ENCODE results near the gene RHOF.

RHOF gene

DNA sequence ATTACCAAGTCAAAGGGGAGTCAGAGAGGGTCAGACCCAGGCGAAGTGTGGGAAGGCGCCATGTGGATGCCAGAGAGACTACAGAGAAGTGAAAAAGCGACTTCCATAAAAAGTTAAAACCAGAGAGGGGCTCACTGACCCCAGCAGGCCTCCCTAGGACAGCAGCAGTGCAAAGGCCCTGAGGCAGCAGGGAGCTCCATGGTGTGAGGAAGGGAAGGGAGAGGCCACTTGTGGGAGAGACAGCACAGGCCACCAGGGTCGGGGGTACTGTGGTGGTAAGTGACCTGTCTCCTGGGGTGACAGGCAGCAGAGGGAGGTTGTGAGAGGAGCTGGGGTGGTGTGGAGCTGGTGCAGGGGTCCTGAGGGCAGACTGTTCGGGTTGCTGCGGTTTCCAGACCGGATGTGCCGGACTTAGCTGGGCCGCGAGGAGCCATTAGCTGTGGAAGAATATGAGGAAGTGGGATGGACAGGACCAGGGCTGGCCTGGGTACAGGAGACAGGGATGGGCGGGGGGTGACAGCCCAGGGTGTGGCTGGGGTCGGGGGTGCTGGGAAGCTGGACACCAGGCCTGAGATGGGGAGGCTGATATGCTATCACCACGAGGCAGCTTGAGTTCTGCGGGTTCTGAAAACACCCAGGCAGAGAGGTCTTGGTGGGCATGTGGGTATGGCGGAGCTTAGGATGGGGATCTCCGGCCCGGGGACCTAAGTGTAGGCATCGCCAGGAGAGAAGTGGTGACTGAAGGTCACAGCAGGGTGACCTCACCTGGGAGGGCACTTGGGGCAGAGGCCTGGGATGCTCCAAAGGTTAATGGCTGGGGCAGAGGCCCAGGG, 33.0 kb upstream of the RHOF start:
- TF ChIP-seq ZFX (IDR thresholded peaks at IDR 0.05; ENCODE audit: borderline replicate concordance) (no peak), CTCF (IDR thresholded peaks at IDR 0.05) (no peak)
- no peak overlapping the region for H3K27ac ChIP-seq

GRCh38 chr12:121825041-121825523, 31.6 kb upstream of the RHOF start:
- H3K27ac ChIP-seq: no peak overlapping the region
- TF ChIP-seq ZFX (IDR thresholded peaks at IDR 0.05; ENCODE audit: borderline replicate concordance) (no peak), CTCF (IDR thresholded peaks at IDR 0.05) (no peak)

GRCh38 chr12:121823727-121824115, 30.2 kb upstream of the RHOF start:
- no peak overlapping the region for H3K27ac ChIP-seq
- TF ChIP-seq ZFX (IDR thresholded peaks at IDR 0.05; ENCODE audit: borderline replicate concordance) (no peak), CTCF (IDR thresholded peaks at IDR 0.05) (no peak)

GRCh38 chr12:121823101-121823726, 29.7 kb upstream of the RHOF start:
- H3K27ac ChIP-seq: no peak overlapping the region
- TF ChIP-seq ZFX (IDR thresholded peaks at IDR 0.05; ENCODE audit: borderline replicate concordance) (no peak), CTCF (IDR thresholded peaks at IDR 0.05) (peak; percentile 24; the same call in 1 of the 2 replicates)

- TF ChIP-seq ZFX (IDR thresholded peaks at IDR 0.05; ENCODE audit: borderline replicate concordance): no peak
- TF ChIP-seq CTCF (IDR thresholded peaks at IDR 0.05): no peak
- H3K27ac ChIP-seq: no peak overlapping the region
Measured at GRCh38 chr12:121822393-121823100, 29.1 kb upstream of the RHOF start.

DNA sequence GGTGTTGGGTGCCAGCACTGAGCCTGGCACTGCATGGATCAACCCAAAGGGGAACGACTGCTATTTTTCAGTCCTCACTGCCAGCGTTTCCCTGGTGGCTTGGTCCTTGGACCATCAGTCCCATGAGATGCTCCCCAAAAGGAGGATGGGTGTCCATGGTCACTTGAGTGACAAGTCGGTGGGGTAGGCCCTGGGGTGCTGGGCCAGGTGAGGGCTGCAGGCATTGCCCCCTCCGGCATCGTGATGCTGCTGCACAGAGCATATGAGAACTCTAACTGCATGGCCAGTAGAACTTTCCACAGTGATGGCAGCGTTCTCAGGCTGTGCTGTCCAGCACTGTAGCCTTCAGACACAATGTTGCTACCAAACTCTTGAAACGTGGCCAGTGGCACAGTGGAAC, 26.6 kb upstream of the RHOF start:
- TF ChIP-seq CTCF (IDR thresholded peaks at IDR 0.05) (no peak), ZFX (IDR thresholded peaks at IDR 0.05; ENCODE audit: borderline replicate concordance) (no peak)
- 0 out of 2 replicates have a peak overlapping the region, but pooled peaks have one; percentile 14 for H3K27ac ChIP-seq

All from 22Rv1 (cell line).